H9 (cell line): ENCODE results near the gene DACT2. TPM values are rescaled to one million over a fixed set of nuclear protein-coding genes. Genes with fewer than 3 reads are reported as not detected.

Source experiments
- DNase-seq: peaks from one replicate; pipeline ENCODE4 v3.0.0-alpha.2; 2017
- H2AFZ ChIP-seq: one replicate; pipeline ENCODE4 v1.6.1; 2013; ENCODE audit warnings: mild to moderate bottlenecking, low read length, control low read depth, moderate library complexity
- H2AK5ac ChIP-seq: 2 replicates; pipeline ENCODE4 v1.6.1; 2013; ENCODE audit warnings: low read length, control low read depth, mixed read lengths; ENCODE audit not compliant: insufficient read length
- H2BK120ac ChIP-seq: one replicate; pipeline ENCODE4 v1.6.1; 2013; ENCODE audit warnings: low read depth, mild to moderate bottlenecking, low read length, control low read depth, inconsistent platforms; ENCODE audit not compliant: poor library complexity, severe bottlenecking
- H2BK12ac ChIP-seq: 2 replicates; pipeline ENCODE4 v1.6.1; 2013; ENCODE audit warnings: low read length, control low read depth, mixed read lengths, low read depth; ENCODE audit not compliant: insufficient read length
- H2BK15ac ChIP-seq: 2 replicates; pipeline ENCODE4 v1.6.1; 2013; ENCODE audit warnings: low read depth, low read length, control low read depth
- H2BK20ac ChIP-seq: one replicate; pipeline ENCODE4 v1.6.1; 2013; ENCODE audit warnings: low read depth, mild to moderate bottlenecking, low read length, control low read depth, inconsistent platforms; ENCODE audit not compliant: poor library complexity, severe bottlenecking
- H2BK5ac ChIP-seq: 2 replicates; pipeline ENCODE4 v1.6.1; 2013; ENCODE audit warnings: low read length, control low read depth, mixed read lengths; ENCODE audit not compliant: insufficient read length
- H3K14ac ChIP-seq: 2 replicates; pipeline ENCODE4 v1.6.1; 2013; ENCODE audit warnings: low read length, control low read depth; ENCODE audit not compliant: insufficient read depth
- H3K18ac ChIP-seq: 2 replicates; pipeline ENCODE4 v1.6.1; 2013; ENCODE audit warnings: low read depth, mild to moderate bottlenecking, mixed read lengths, low read length, control low read depth; ENCODE audit not compliant: insufficient read length
- H3K23ac ChIP-seq: 2 replicates; pipeline ENCODE4 v1.6.1; 2013; ENCODE audit warnings: low read length, control low read depth, mixed read lengths, low read depth; ENCODE audit not compliant: insufficient read length
- H3K23me2 ChIP-seq: 2 replicates; pipeline ENCODE4 v1.6.1; 2013; ENCODE audit warnings: low read depth, mild to moderate bottlenecking, mixed read lengths, low read length, control low read depth; ENCODE audit not compliant: insufficient read length, poor library complexity, severe bottlenecking
- H3K27ac ChIP-seq: 2 replicates; pipeline ENCODE4 v1.5.1; 2013; ENCODE audit warnings: low read length, control low read depth, mixed read lengths, low read depth; ENCODE audit not compliant: insufficient read length
- H3K27me3 ChIP-seq: 2 replicates; pipeline ENCODE4 v1.6.1; 2013; ENCODE audit warnings: low read length, control low read depth, inconsistent platforms; ENCODE audit not compliant: insufficient read depth
- H3K4ac ChIP-seq: 2 replicates; pipeline ENCODE4 v1.6.1; 2013; ENCODE audit warnings: low read depth, mild to moderate bottlenecking, control low read depth, inconsistent platforms, low read length, moderate library complexity
- H3K4me1 ChIP-seq: 2 replicates; pipeline ENCODE4 v1.6.1; 2013; ENCODE audit warnings: low read length, control low read depth, inconsistent platforms; ENCODE audit not compliant: insufficient read depth
- H3K4me2 ChIP-seq: 2 replicates; pipeline ENCODE4 v1.6.1; 2013; ENCODE audit warnings: low read length, control low read depth, mixed read lengths; ENCODE audit not compliant: insufficient read length, insufficient read depth
- H3K56ac ChIP-seq: 2 replicates; pipeline ENCODE4 v1.6.1; 2013; ENCODE audit warnings: low read depth, mild to moderate bottlenecking, mixed read lengths, low read length, control low read depth; ENCODE audit not compliant: insufficient read length
- H3K79me1 ChIP-seq: 2 replicates; pipeline ENCODE4 v1.6.1; 2013; ENCODE audit warnings: low read depth, mild to moderate bottlenecking, moderate library complexity, low read length, control low read depth, inconsistent platforms; ENCODE audit not compliant: insufficient read depth, poor library complexity, severe bottlenecking
- H3K79me2 ChIP-seq: 2 replicates; pipeline ENCODE4 v1.6.1; 2013; ENCODE audit warnings: low read length, control low read depth, inconsistent platforms; ENCODE audit not compliant: insufficient read depth
- H3K9ac ChIP-seq: 2 replicates; pipeline ENCODE4 v1.6.1; 2013; ENCODE audit warnings: low read length, control low read depth, mixed read lengths; ENCODE audit not compliant: insufficient read length; ENCODE audit errors: extremely low read depth
- H3K9me3 ChIP-seq: one replicate; pipeline ENCODE4 v1.6.1; 2013; ENCODE audit warnings: low read depth, low read length, inconsistent platforms; ENCODE audit not compliant: control insufficient read depth
- H3T11ph ChIP-seq: one replicate; pipeline ENCODE4 v1.6.1; 2013; ENCODE audit warnings: mild to moderate bottlenecking, low read length, control low read depth, inconsistent platforms
- H4K20me1 ChIP-seq: one replicate; pipeline ENCODE4 v1.6.1; 2013; ENCODE audit not compliant: control insufficient read depth, insufficient read length, insufficient read depth
- H4K5ac ChIP-seq: 2 replicates; pipeline ENCODE4 v1.6.1; 2013; ENCODE audit warnings: low read depth, mild to moderate bottlenecking, mixed read lengths, low read length, control low read depth; ENCODE audit not compliant: insufficient read length
- H4K8ac ChIP-seq: replicated peaks from 2 replicates; pipeline ENCODE4 v1.6.1; 2013; ENCODE audit warnings: low read length, control low read depth, mixed read lengths, low read depth; ENCODE audit not compliant: insufficient read length
- H4K91ac ChIP-seq: 2 replicates; pipeline ENCODE4 v1.6.1; 2013; ENCODE audit warnings: low read depth, mild to moderate bottlenecking, moderate library complexity, mixed read lengths, low read length, control low read depth; ENCODE audit not compliant: insufficient read length
- H3K27ac Mint-ChIP-seq, 3 experiments: 2 replicates in 2 of 3; 3 replicates in 1 of 3; pipeline ENCODE4 v1.8.0; 2020 to 2021; ENCODE audit warnings: mixed read lengths in 3 of 3, mild to moderate bottlenecking in 1 of 3, moderate library complexity in 1 of 3
- H3K27me3 Mint-ChIP-seq: 2 replicates; pipeline ENCODE4 v1.8.0; 2021; ENCODE audit warnings: low read depth, mild to moderate bottlenecking, moderate library complexity, mixed read lengths
- H3K36me3 Mint-ChIP-seq, 3 experiments: 2 replicates in 2 of 3; 3 replicates in 1 of 3; pipeline ENCODE4 v1.8.0; 2020 to 2021; ENCODE audit warnings: low read depth in 3 of 3, mixed read lengths in 3 of 3; ENCODE audit not compliant: insufficient read depth in 1 of 3
- H3K4me1 Mint-ChIP-seq, 2 experiments: 2 replicates each; pipeline ENCODE4 v1.8.0; 2020; ENCODE audit warnings: mixed read lengths in 2 of 2
- H3K4me3 Mint-ChIP-seq, 2 experiments: 2 replicates in 1 of 2; 3 replicates in 1 of 2; pipeline ENCODE4 v1.8.0; 2020 to 2021; ENCODE audit warnings: mild to moderate bottlenecking in 2 of 2, mixed read lengths in 2 of 2, moderate library complexity in 1 of 2
- H3K9me3 Mint-ChIP-seq, 2 experiments: 2 replicates in 1 of 2; 3 replicates in 1 of 2; pipeline ENCODE4 v1.8.0; 2020; ENCODE audit warnings: mild to moderate bottlenecking in 2 of 2, mixed read lengths in 2 of 2, moderate library complexity in 1 of 2
- CTCF ChIP-seq: fragments of 200-600 bp; sonication (generic); conservative IDR thresholded peaks from 3 replicates; pipeline ENCODE4 v1.8.0; 2021; ENCODE audit warnings: antibody characterized with exemption, mild to moderate bottlenecking
- whole genome bisulfite sequencing: extraction: QIAGEN DNeasy Blood & Tissue Kit; methylation state at CpG from one replicate; pipeline ENCODE4 v1.1.7; 2013; ENCODE audit warnings: missing lambda C conversion rate, low lambda C conversion rate, mixed read lengths; ENCODE audit not compliant: insufficient read length; ENCODE audit errors: extremely low coverage; 5-methylcytosine and 5-hydroxymethylcytosine counted together
- total RNA-seq: library from RNA; stranded (reverse); gene quantifications from 2 replicates; pipeline ENCODE4 v1.2.1, GENCODE V29; 2021

DACT2 gene
- total RNA-seq, 1 experiment from 2014 or later: 1.8 TPM

DNA sequence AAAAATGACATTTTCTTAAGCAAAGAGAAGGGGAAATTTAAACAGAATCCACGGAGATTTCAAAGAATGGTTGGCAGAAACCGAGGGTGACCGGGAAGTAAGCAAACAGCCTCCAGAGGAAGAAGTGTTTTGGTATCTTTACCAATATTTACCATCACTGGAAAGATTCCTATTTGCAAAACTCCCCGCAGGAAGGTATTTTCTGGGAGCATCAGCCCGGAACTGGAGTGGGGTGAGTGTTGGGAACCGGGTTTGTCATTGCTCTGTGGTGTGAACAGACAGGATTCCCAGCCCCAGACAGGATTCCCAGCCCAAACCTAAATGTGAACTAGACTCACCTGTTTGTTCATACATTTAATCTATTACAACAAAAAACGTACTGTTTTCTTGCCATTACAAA, 19.2 kb upstream of the DACT2 start:
- no CpG with 5 or more reads among the region's 7 CpGs for WGBS
- Histone ChIP-seq H3K9me3 (no peaks in the 10 kb centered on the region), H2BK15ac (no peak overlapping the region), H3K27ac (no peak overlapping the region), H3K9ac (no peak overlapping the region), H4K91ac (no peak overlapping the region), H3K4ac (no peak overlapping the region), H3K4me1 (no peaks in the 10 kb centered on the region), H3K56ac (no peak overlapping the region), H4K8ac (no peak overlapping the region), H4K5ac (no peak overlapping the region), H2BK5ac (no peak overlapping the region), H4K20me1 (no peaks in the 10 kb centered on the region), H3K23me2 (no peaks in the 10 kb centered on the region), H3K14ac (no peak overlapping the region), H3K27me3 (no peaks in the 10 kb centered on the region), H3K23ac (no peak overlapping the region), H3K79me1 (no peaks in the 10 kb centered on the region), H2BK12ac (no peak overlapping the region), H3K18ac (no peak overlapping the region), H2AK5ac (no peak overlapping the region), H3K4me2 (no peak overlapping the region), H2AFZ (no peak overlapping the region), H2BK120ac (no peak overlapping the region), H3T11ph (no peak overlapping the region), H3K79me2 (no peaks in the 10 kb centered on the region), H2BK20ac (no peak overlapping the region)
- no peak overlapping the region for H3K4me3 Mint-ChIP-seq
- no peaks in the 10 kb centered on the region for H3K9me3 Mint-ChIP-seq
- H3K27ac Mint-ChIP-seq: no peak overlapping the region
- TF ChIP-seq CTCF: no peak
- DNase-seq: no peak
- peaks cover 4% of the 10 kb centered on the region for H3K27me3 Mint-ChIP-seq
- peaks cover 6% of the 10 kb centered on the region in 2 experiments; a peak in 3 of 4 replicates for H3K4me1 Mint-ChIP-seq
- no peaks in the 10 kb centered on the region for H3K36me3 Mint-ChIP-seq
